Testis (tissue), 3 donors: ENCODE results near the gene MRPS23. TPM values are rescaled to one million over a fixed set of nuclear protein-coding genes. Genes with fewer than 3 reads are reported as not detected.

ENCODE experiments used
- DNase-seq: peaks from one replicate; pipeline ENCODE4 v3.0.0-alpha.2; 2019
- H3K27ac ChIP-seq, 2 donors: fragments of 200-600 bp; sonication (generic); one replicate each; pipeline ENCODE4 v1.5.1; 2019
- H3K27me3 ChIP-seq: fragments of 200-600 bp; sonication (generic); one replicate; pipeline ENCODE4 v1.5.1; 2019
- H3K36me3 ChIP-seq: fragments of 200-600 bp; sonication (generic); one replicate; pipeline ENCODE4 v1.5.1; 2017; ENCODE audit warnings: low read depth; ENCODE audit errors: missing control alignments
- H3K4me1 ChIP-seq: fragments of 200-600 bp; sonication (generic); one replicate; pipeline ENCODE4 v1.5.1; 2019
- H3K4me3 ChIP-seq, 2 donors: fragments of 200-600 bp; sonication (generic); one replicate each; pipeline ENCODE4 v1.5.1; 2017 to 2019
- H3K9me3 ChIP-seq: fragments of 200-600 bp; sonication (generic); one replicate; pipeline ENCODE4 v1.5.1; 2017
- POLR2A ChIP-seq: fragments of 450-650 bp; IDR thresholded peaks from one replicate; pipeline ENCODE4 v1.6.1; 2017; ENCODE audit warnings: antibody characterized with exemption, mild to moderate bottlenecking, moderate library complexity
- WGBS, 2 donors: methylation state at CpG; one replicate each; pipeline ENCODE4 v1.1.5; 2018; 5-methylcytosine and 5-hydroxymethylcytosine counted together
- intact Hi-C: fragments of 100-400 bp; cut with DNase I; formaldehyde crosslinking; loops from one replicate; pipeline ENCODE4 v1.15.1; 2023; ENCODE audit warnings: low total_unique reads
- polyA plus RNA-seq: library from polyadenylated mRNA; stranded (reverse); fragments of 350-450 nt; fragmentation: Illumina TruSeq; extraction: RNeasy Lipid Tissue Mini Kit (QIAGEN cat#74804); gene quantifications from one replicate; pipeline ENCODE4 v1.2.3, GENCODE V29; 2014; ENCODE audit warnings: low read depth, low replicate concordance; ENCODE audit not compliant: insufficient read depth
- total RNA-seq, 2 donors: library from RNA; depleted of rRNA; stranded (reverse); fragments of >200 nt; gene quantifications; one replicate each; pipeline ENCODE4 v1.2.3, GENCODE V29; 2016
- TF ChIP-seq, protein P1 (sequence below), 3 experiments: fragments of 450-650 bp in 2 of 3; fragments of 200-600 bp in 1 of 3; sonication (generic) in 1 of 3; IDR thresholded peaks; one replicate each; pipeline ENCODE4 v1.5.1; 2016 to 2019; ENCODE audit warnings: antibody characterized with exemption in 3 of 3, mild to moderate bottlenecking in 2 of 3, moderate library complexity in 1 of 3

MRPS23 gene
- total and polyA plus RNA-seq, 3 donors from 2014 or later: 14.1 to 57.4 (median 25.1) TPM

GRCh38 chr17:57894848-57895247 is 45.0 kb upstream of the MRPS23 start:
- Histone ChIP-seq H3K27ac (no peak overlapping the region), H3K4me1 (peaks cover 54% of the 10 kb centered on the region), H3K4me3 (no peak overlapping the region), H3K36me3 (no peaks in the 10 kb centered on the region), H3K27me3 (no peaks in the 10 kb centered on the region), H3K9me3 (no peaks in the 10 kb centered on the region)
- intact Hi-C loops: loop anchor here (10.0 kb wide), 1 partner anchor 60 kb away; the partner anchor contains the start of gene CUEDC1
- TF ChIP-seq, protein P1, sequence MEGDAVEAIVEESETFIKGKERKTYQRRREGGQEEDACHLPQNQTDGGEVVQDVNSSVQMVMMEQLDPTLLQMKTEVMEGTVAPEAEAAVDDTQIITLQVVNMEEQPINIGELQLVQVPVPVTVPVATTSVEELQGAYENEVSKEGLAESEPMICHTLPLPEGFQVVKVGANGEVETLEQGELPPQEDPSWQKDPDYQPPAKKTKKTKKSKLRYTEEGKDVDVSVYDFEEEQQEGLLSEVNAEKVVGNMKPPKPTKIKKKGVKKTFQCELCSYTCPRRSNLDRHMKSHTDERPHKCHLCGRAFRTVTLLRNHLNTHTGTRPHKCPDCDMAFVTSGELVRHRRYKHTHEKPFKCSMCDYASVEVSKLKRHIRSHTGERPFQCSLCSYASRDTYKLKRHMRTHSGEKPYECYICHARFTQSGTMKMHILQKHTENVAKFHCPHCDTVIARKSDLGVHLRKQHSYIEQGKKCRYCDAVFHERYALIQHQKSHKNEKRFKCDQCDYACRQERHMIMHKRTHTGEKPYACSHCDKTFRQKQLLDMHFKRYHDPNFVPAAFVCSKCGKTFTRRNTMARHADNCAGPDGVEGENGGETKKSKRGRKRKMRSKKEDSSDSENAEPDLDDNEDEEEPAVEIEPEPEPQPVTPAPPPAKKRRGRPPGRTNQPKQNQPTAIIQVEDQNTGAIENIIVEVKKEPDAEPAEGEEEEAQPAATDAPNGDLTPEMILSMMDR (IDR thresholded peaks at IDR 0.05): no peak
- TF ChIP-seq POLR2A: no peak
- 57 to 80% methylated on average over 1 of the region's 1 CpG for WGBS, 2 donors
- no peak for DNase-seq

DNA sequence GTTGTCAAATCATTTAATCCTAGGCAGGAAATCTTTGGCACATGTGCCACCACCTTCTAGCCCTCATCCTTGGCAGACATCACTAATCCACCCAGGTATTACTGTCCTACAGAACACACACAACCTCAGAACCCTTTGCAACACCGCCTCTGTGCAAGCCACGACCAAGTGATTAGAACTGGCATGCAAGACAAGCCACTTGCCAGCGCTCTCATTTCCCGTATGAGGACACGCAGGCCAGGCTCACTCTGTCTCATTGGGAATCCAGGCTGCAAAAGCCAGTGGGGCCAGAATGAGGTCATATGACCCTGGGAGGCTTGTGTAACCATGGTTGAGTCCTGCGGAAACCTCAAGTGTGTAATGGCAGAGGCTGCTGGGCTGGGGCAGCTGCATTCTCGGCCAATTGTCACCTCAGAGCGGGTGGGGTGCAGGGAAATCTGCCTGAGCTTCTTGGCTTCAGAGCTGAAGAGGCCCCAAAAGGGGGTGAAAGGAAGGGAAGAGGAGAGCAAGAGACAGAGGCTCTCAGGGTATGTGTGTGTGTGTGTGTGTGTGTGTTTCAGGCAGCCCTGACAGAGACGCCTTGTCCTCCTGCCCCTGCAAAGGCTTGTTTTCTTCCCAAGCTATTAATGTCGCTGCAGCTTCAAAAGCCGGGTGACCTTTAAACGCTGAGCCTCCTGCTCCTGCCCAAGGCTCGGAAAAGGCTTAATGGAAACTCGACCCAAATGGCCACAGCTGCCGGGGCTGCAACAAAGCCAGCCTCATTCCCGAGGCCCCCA is 43.2 kb upstream of the MRPS23 start:
- Histone ChIP-seq H3K27ac (peak overlapping the region; percentile 72 to 78), H3K27me3 (no peaks in the 10 kb centered on the region), H3K4me3 (no peak overlapping the region), H3K9me3 (no peaks in the 10 kb centered on the region), H3K36me3 (no peaks in the 10 kb centered on the region), H3K4me1 (peaks cover 37% of the 10 kb centered on the region)
- TF ChIP-seq, protein P1 (IDR thresholded peaks at IDR 0.05): no peak
- TF ChIP-seq POLR2A: no peak
- 28 to 42% methylated on average over 7 to 16 of the region's 16 CpGs for WGBS, 2 donors
- intact Hi-C loops: loop anchor here (10.0 kb wide), 1 partner anchor 62 kb away; the partner anchor contains the start of gene CUEDC1
- peak; percentile 89 for DNase-seq

DNA sequence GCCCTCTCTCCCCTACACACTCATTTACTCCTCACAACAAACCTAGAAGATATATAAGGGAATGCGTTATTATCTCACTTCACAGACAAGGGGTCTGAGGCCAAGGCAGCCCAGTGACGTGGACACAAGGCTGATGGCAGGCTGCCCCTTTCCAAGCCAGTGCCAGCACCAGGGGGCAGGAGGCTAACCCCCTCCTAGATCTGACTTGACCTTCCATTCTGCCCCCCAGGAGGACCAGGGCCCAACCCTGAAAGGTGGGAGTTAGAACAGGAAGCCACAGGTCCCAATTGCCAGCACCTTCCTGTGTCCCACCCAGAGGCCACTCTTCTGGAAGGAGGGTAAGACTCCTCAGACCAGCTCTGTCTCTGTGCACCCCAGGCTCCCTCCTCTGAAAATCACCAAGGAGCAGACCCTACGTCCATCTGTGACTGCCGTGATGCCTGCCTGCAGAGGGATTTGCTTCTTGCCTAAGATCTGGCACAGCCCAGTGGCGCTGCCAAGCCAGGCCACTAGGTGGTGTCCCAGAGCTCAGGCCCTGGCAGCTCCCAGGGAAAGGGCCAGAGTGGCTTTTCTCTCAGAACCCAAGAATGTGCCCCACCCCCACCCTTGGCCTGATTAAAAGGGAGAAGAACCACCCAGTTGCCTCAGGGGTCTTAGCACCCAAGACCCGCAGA is 42.4 kb upstream of the MRPS23 start:
- intact Hi-C loops: loop anchor here (10.0 kb wide), 1 partner anchor 63 kb away; the partner anchor contains the start of gene CUEDC1
- Histone ChIP-seq H3K36me3 (no peaks in the 10 kb centered on the region), H3K27me3 (no peaks in the 10 kb centered on the region), H3K27ac (peak overlapping the region; percentile 72 to 78), H3K4me3 (no peak overlapping the region), H3K4me1 (peaks cover 35% of the 10 kb centered on the region), H3K9me3 (no peaks in the 10 kb centered on the region)
- peak; percentile 89 for DNase-seq
- TF ChIP-seq, protein P1 (IDR thresholded peaks at IDR 0.05): peak; percentile 82 to 95 (median 90)
- TF ChIP-seq POLR2A: no peak
- 70 to 73% methylated on average over 4 to 6 of the region's 6 CpGs for WGBS, 2 donors

GRCh38 chr17:57890857-57891232 is 41.0 kb upstream of the MRPS23 start:
- WGBS, 2 donors: 75 to 82% methylated on average over 1 to 4 of the region's 4 CpGs
- TF ChIP-seq, protein P1 (IDR thresholded peaks at IDR 0.05): no peak
- no peak for DNase-seq
- Histone ChIP-seq H3K36me3 (no peaks in the 10 kb centered on the region), H3K27ac (no peak overlapping the region), H3K4me3 (no peak overlapping the region), H3K27me3 (no peaks in the 10 kb centered on the region), H3K4me1 (peaks cover 35% of the 10 kb centered on the region), H3K9me3 (no peaks in the 10 kb centered on the region)
- intact Hi-C loops: loop anchor here (10.0 kb wide), 1 partner anchor 64 kb away; the partner anchor contains the start of gene CUEDC1
